H1 (cell line): ENCODE results near the gene PIBF1. TPM values are rescaled to one million over a fixed set of nuclear protein-coding genes. Genes with fewer than 3 reads are reported as not detected.

ENCODE experiments used
- CTCF ChIA-PET: fragments of 300-600 bp; sonication (Branson Sonifier 250); formaldehyde crosslinking; loops from one replicate; lab custom pipeline; 2021; ENCODE audit not compliant: partially characterized antibody; lab: Charles Lee
- POLR2A ChIA-PET: fragments of 300-600 bp; sonication (Branson Sonifier 250); formaldehyde crosslinking; loops from one replicate; lab custom pipeline; 2021; ENCODE audit warnings: inconsistent platforms; ENCODE audit not compliant: partially characterized antibody; lab: Charles Lee
- DNase-seq, 2 experiments: peaks; one replicate each; pipeline versions ENCODE4 v3.0.0 to v3.0.0-alpha.2; 2010 to 2022; ENCODE audit warnings: low spot score in 2 of 2, low read depth in 1 of 2, mixed read lengths in 1 of 2
- FAIRE-seq: peaks from 2 replicates; lab custom pipeline; 2011; peaks lifted over from hg19 to GRCh38; lab: Jason Lieb, UNC
- H2AFZ ChIP-seq: 2 replicates; pipeline ENCODE4 v1.8.1; 2012; ENCODE audit warnings: low read length, inconsistent platforms
- H2AK5ac ChIP-seq: 2 replicates; pipeline ENCODE4 v1.6.1; 2013; ENCODE audit warnings: low read depth, low read length
- H2BK120ac ChIP-seq: replicated peaks from 2 replicates; pipeline ENCODE3; 2013; ENCODE audit warnings: low read depth, low read length, inconsistent platforms
- H2BK12ac ChIP-seq: 2 replicates; pipeline ENCODE4 v1.6.1; 2013; ENCODE audit warnings: low read depth, low read length
- H2BK15ac ChIP-seq: 2 replicates; pipeline ENCODE4 v1.6.1; 2013; ENCODE audit warnings: low read length
- H2BK20ac ChIP-seq: 2 replicates; pipeline ENCODE4 v1.6.1; 2013; ENCODE audit warnings: low read length
- H2BK5ac ChIP-seq: 2 replicates; pipeline ENCODE4 v1.6.1; 2013; ENCODE audit warnings: low read depth, low read length
- H3K14ac ChIP-seq: 2 replicates; pipeline ENCODE4 v1.6.1; 2013; ENCODE audit warnings: inconsistent platforms; ENCODE audit not compliant: insufficient read length
- H3K18ac ChIP-seq: 2 replicates; pipeline ENCODE4 v1.6.1; 2013; ENCODE audit warnings: low read length; ENCODE audit errors: extremely low read depth
- H3K23ac ChIP-seq: 2 replicates; pipeline ENCODE4 v1.6.1; 2013; ENCODE audit warnings: inconsistent platforms; ENCODE audit not compliant: insufficient read length
- H3K23me2 ChIP-seq: 2 replicates; pipeline ENCODE4 v1.6.1; 2013; ENCODE audit warnings: low read depth, low read length
- H3K27ac ChIP-seq: 2 replicates; pipeline ENCODE4 v1.6.1; 2011; ENCODE audit warnings: low read depth, low read length, inconsistent platforms
- H3K27me3 ChIP-seq, 4 experiments: replicated peaks in 1 of 4; 1 replicate in 1 of 4; 2 replicates in 3 of 4; pipeline versions ENCODE4 v1.6.1 to v1.8.1; 2011 to 2013; ENCODE audit warnings: low read length in 3 of 4, mild to moderate bottlenecking in 3 of 4, inconsistent platforms in 2 of 4, mixed read lengths in 2 of 4, moderate library complexity in 1 of 4; ENCODE audit not compliant: control insufficient read depth in 3 of 4, insufficient read depth in 3 of 4; ENCODE audit errors: extremely low read depth in 1 of 4
- H3K36me3 ChIP-seq, 4 experiments: 2 replicates each; pipeline versions ENCODE4 v1.6.1 to v1.8.1; 2011 to 2013; ENCODE audit warnings: mild to moderate bottlenecking in 4 of 4, low read length in 3 of 4, moderate library complexity in 2 of 4, control low read depth in 1 of 4, inconsistent platforms in 1 of 4; ENCODE audit not compliant: insufficient read depth in 4 of 4, control insufficient read depth in 2 of 4
- H3K4ac ChIP-seq: replicated peaks from 2 replicates; pipeline ENCODE3; 2013; ENCODE audit warnings: low read length, low read depth, mixed read lengths, inconsistent platforms; ENCODE audit not compliant: insufficient read length
- H3K4me1 ChIP-seq, 4 experiments: replicated peaks in 1 of 4; 1 replicate in 1 of 4; 2 replicates in 3 of 4; pipeline versions ENCODE4 v1.6.1 to v1.8.1; 2011 to 2013; ENCODE audit warnings: low read length in 3 of 4, inconsistent platforms in 2 of 4, mixed read lengths in 1 of 4; ENCODE audit not compliant: insufficient read depth in 4 of 4, control insufficient read depth in 3 of 4
- H3K4me2 ChIP-seq, 2 experiments: 2 replicates each; pipeline versions ENCODE4 v1.6.1 to v1.8.1; 2011 to 2013; ENCODE audit warnings: low read depth in 2 of 2, low read length in 2 of 2, control low read depth in 1 of 2, inconsistent platforms in 1 of 2, mild to moderate bottlenecking in 1 of 2; ENCODE audit not compliant: insufficient read depth in 1 of 2
- H3K4me3 ChIP-seq, 4 experiments: fragments of 200-600, 300-600 bp in 1 of 4; sonication (generic), shearing (Covaris generic), sonication (Bioruptor Twin) in 1 of 4; 2 replicates each; pipeline versions ENCODE4 v1.5.1 to v1.8.1; 2011 to 2016; ENCODE audit warnings: low read length in 4 of 4, low read depth in 3 of 4, control low read depth in 2 of 4, inconsistent platforms in 2 of 4, mild to moderate bottlenecking in 2 of 4, mixed read lengths in 1 of 4, moderate library complexity in 1 of 4; ENCODE audit not compliant: insufficient read depth in 2 of 4; ENCODE audit errors: extremely low read depth in 1 of 4
- H3K56ac ChIP-seq: replicated peaks from 2 replicates; pipeline ENCODE3; 2013; ENCODE audit warnings: low read depth, mild to moderate bottlenecking, mixed read lengths, low read length, inconsistent platforms; ENCODE audit not compliant: insufficient read length
- H3K79me1 ChIP-seq: 2 replicates; pipeline ENCODE4 v1.6.1; 2013; ENCODE audit warnings: low read depth, low read length, control low read depth
- H3K79me2 ChIP-seq, 2 experiments: 2 replicates each; pipeline versions ENCODE4 v1.6.1 to v1.8.1; 2012 to 2013; ENCODE audit warnings: low read length in 2 of 2, mild to moderate bottlenecking in 2 of 2, inconsistent platforms in 1 of 2; ENCODE audit not compliant: insufficient read depth in 2 of 2, control insufficient read depth in 1 of 2
- H3K9ac ChIP-seq, 4 experiments: replicated peaks in 1 of 4; 1 replicate in 1 of 4; 2 replicates in 3 of 4; pipeline versions ENCODE4 v1.6.1 to v1.8.1; 2011 to 2013; ENCODE audit warnings: low read depth in 3 of 4, low read length in 3 of 4, control low read depth in 2 of 4, mild to moderate bottlenecking in 2 of 4, moderate library complexity in 2 of 4, inconsistent platforms in 1 of 4; ENCODE audit errors: extremely low read depth in 1 of 4
- H3K9me3 ChIP-seq, 2 experiments: 2 replicates each; pipeline versions ENCODE4 v1.6.1 to v1.8.1; 2012 to 2013; ENCODE audit warnings: mild to moderate bottlenecking in 2 of 2, moderate library complexity in 2 of 2, control low read depth in 1 of 2, inconsistent platforms in 1 of 2, low read depth in 1 of 2, low read length in 1 of 2, mixed read lengths in 1 of 2; ENCODE audit not compliant: insufficient read depth in 2 of 2
- H4K20me1 ChIP-seq, 2 experiments: replicated peaks in 1 of 2; 2 replicates each; pipeline versions ENCODE3 to v1.8.1; 2011 to 2013; ENCODE audit warnings: inconsistent platforms in 2 of 2, low read length in 2 of 2, mild to moderate bottlenecking in 1 of 2; ENCODE audit not compliant: insufficient read depth in 2 of 2, control insufficient read depth in 1 of 2
- H4K5ac ChIP-seq: 2 replicates; pipeline ENCODE4 v1.6.1; 2013; ENCODE audit warnings: low read length, low read depth, mixed read lengths, inconsistent platforms; ENCODE audit not compliant: insufficient read length
- H4K8ac ChIP-seq: 2 replicates; pipeline ENCODE4 v1.8.0; 2013; ENCODE audit warnings: mild to moderate bottlenecking, moderate library complexity, low read length, inconsistent platforms; ENCODE audit not compliant: insufficient read depth; ENCODE audit errors: extremely low read depth
- H4K91ac ChIP-seq: replicated peaks from 2 replicates; pipeline ENCODE3; 2013; ENCODE audit warnings: low read length, mixed read lengths, inconsistent platforms; ENCODE audit not compliant: insufficient read length
- YY1 ChIP-seq: IDR thresholded peaks from 2 replicates; pipeline ENCODE4 v1.6.1; 2011; ENCODE audit warnings: low read depth, mild to moderate bottlenecking, low read length
- WGBS, 2 experiments: shearing (Covaris generic) in 1 of 2; methylation state at CpG; one replicate each; pipeline versions ENCODE4 v1.1.6 to v1.1.7; 2013 to 2015; ENCODE audit warnings: low lambda C conversion rate in 2 of 2, mixed read lengths in 2 of 2, inconsistent platforms in 1 of 2, low coverage in 1 of 2, missing lambda C conversion rate in 1 of 2; ENCODE audit not compliant: insufficient replicate concordance in 2 of 2, insufficient coverage in 1 of 2, insufficient read length in 1 of 2; ENCODE audit errors: extremely low coverage in 1 of 2, missing lambda C conversion rate in 1 of 2; 5-methylcytosine and 5-hydroxymethylcytosine counted together
- polyA plus RNA-seq, 7 experiments: library from polyadenylated mRNA; depleted of rRNA in 3 of 7; stranded (reverse) in 5 of 7; unstranded in 2 of 7; fragments of >200 nt in 5 of 7; fragments of 200-250 nt in 2 of 7; gene quantifications; 1 replicate in 5 of 7; 2 replicates in 1 of 7; 4 replicates in 1 of 7; pipeline versions ENCODE4 v1.2.1 to v1.2.3, GENCODE V29; 2011 to 2013; ENCODE audit warnings: missing spikeins in 2 of 7, mixed read lengths in 2 of 7
- total RNA-seq: library from RNA; stranded (reverse); fragmentation: NEBNext Ultra II Directional; extraction: Animal tissue kit (Norgen Biotek cat#: 25700); gene quantifications from 2 replicates; pipeline ENCODE4 v1.2.1, GENCODE V29; 2021

PIBF1 gene
- total and polyA plus RNA-seq, 2 of the 8 experiments (the other 6 are each of a cell fraction or from before 2014, with no cell fraction given): 1.1 to 13.2 TPM

DNA sequence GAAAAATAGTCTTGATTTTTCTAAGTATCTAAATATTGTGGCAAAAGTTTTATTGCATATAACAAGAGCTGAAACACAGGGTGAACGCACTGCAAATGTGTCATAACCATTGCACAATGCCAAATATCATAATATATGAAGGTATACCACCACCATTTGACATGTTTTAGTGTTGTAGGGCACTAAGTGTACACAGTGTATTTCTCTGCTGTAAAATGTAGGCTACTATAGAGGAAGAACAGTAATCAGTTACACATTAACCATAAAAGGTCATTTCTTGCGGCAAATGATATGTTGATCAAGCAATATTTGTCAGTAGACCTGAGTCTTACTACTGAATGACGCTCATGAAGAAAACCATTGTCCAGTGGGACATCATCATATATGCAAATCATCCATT lies 258.6 kb downstream of the PIBF1 start:
- Histone ChIP-seq H3K9ac (no peak overlapping the region), H2BK15ac (no peak overlapping the region), H2AK5ac (no peak overlapping the region), H4K8ac (no peak overlapping the region), H3K27ac (no peak overlapping the region), H3K4me2 (no peak overlapping the region), H3K56ac (no peak overlapping the region)
- 92% methylated on average over 3 of the region's 3 CpGs; no CpG with 5 or more reads in 1 of the 2 experiments for WGBS, 2 experiments
- no peak for TF ChIP-seq YY1
- TF ChIP-seq, all 59 proteins: peak for 0
- H4K20me1 ChIP-seq: no peaks in the 10 kb centered on the region
- POLR2A ChIA-PET: no interaction called here
- DNase-seq (no peak), FAIRE-seq (no peak)
- no peak overlapping the region for H2AFZ ChIP-seq
- H2BK5ac ChIP-seq: no peak overlapping the region
- H2BK20ac ChIP-seq: no peak overlapping the region
- no peak overlapping the region for H2BK12ac ChIP-seq
- H3K27me3 ChIP-seq: no peaks in the 10 kb centered on the region
- H2BK120ac ChIP-seq: no peak overlapping the region
- H3K79me2 ChIP-seq: no peaks in the 10 kb centered on the region
- H3K4ac ChIP-seq: no peak overlapping the region
- H3K18ac ChIP-seq: no peak overlapping the region
- peaks cover 0 to 9% (median 0%) of the 10 kb centered on the region in 4 experiments; a peak in 2 of 7 replicates for H3K4me1 ChIP-seq
- no peak overlapping the region for H3K23ac ChIP-seq
- no peaks in the 10 kb centered on the region for H3K79me1 ChIP-seq
- no peak overlapping the region for H4K5ac ChIP-seq
- H3K9me3 ChIP-seq: no peaks in the 10 kb centered on the region
- no peak overlapping the region for H4K91ac ChIP-seq
- H3K4me3 ChIP-seq: no peak overlapping the region
- no peaks in the 10 kb centered on the region for H3K23me2 ChIP-seq
- CTCF ChIA-PET: interaction anchor here (0.6 kb wide), 1 partner anchor 18 kb away, joined by 3 read pairs; the partner anchor contains the start of gene KLF5
- no peak overlapping the region for H3K14ac ChIP-seq
- no peaks in the 10 kb centered on the region for H3K36me3 ChIP-seq
